Fibroblast of villous mesenchyme (primary cell): ENCODE data around the gene CCNC. TPM values are rescaled to one million over a fixed set of nuclear protein-coding genes. Genes with fewer than 3 reads are reported as not detected.

Experiments
- DNase-seq: peaks from one replicate; pipeline ENCODE4 v3.0.0-alpha.2; 2010; ENCODE audit warnings: low read depth
- H3K4me3 ChIP-seq: 2 replicates; pipeline ENCODE4 v1.5.1; 2011; ENCODE audit warnings: low read depth, mild to moderate bottlenecking, low read length
- CTCF ChIP-seq: IDR thresholded peaks from 2 replicates; pipeline ENCODE4 v1.5.1; 2012; ENCODE audit warnings: low read depth, mild to moderate bottlenecking, low read length; ENCODE audit not compliant: insufficient read depth
- total RNA-seq: library from RNA; depleted of rRNA; stranded (reverse); fragments of >200 nt; gene quantifications from 2 replicates; pipeline ENCODE4 v1.2.3, GENCODE V29; 2012

The CCNC gene
- total RNA-seq, 1 donor, result 93.7 TPM

- no peak for TF ChIP-seq CTCF
- no peak overlapping the region for H3K4me3 ChIP-seq
- no peak for DNase-seq
Observed at GRCh38 chr6:99563056-99563723, 5.3 kb downstream of the CCNC start.

DNA sequence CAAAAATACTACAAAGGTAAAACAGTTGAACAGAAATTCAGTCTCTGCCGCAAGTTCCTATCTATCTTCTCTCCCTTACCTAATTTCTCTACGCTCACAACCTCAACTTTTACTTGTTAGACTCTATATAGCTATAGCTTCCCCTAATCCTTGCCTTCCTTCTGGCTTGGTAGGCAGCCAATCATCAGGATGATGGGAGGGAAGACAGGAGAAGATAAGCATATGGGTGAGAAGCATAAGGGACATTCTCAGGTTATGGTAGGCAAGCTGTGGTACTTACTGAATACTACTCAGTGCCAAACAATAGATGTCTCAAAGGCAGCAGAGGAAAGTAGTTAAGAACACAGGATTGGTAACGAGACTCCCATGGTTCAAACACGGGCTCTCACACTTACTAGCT lies 7.8 kb downstream of the CCNC start:
- no peak for DNase-seq
- no peak for TF ChIP-seq CTCF
- no peak overlapping the region for H3K4me3 ChIP-seq

DNA sequence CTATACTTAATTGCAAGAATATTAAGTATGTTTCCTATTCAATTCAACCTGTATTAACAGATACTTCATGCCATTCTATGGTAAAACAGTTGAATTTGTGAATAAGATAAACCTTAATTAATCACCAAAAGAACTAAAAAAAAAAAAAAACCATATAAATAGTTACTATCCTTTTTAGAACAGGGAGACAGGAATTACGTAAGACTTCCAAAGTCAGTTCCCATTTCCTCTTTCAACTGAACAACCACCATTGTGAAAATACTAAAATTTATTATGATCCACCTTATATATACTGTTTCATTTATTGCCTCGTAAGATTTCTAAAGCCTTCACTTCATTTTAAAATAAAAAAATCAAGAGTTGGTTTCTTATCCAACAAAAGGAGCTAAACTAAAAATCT lies 9.4 kb downstream of the CCNC start:
- no peak overlapping the region for H3K4me3 ChIP-seq
- TF ChIP-seq CTCF, result no peak
- DNase-seq, result no peak

- H3K4me3 ChIP-seq, result no peak overlapping the region
- no peak for TF ChIP-seq CTCF
- no peak for DNase-seq
Observed at GRCh38 chr6:99553888-99554287, 14.6 kb downstream of the CCNC start.

DNA sequence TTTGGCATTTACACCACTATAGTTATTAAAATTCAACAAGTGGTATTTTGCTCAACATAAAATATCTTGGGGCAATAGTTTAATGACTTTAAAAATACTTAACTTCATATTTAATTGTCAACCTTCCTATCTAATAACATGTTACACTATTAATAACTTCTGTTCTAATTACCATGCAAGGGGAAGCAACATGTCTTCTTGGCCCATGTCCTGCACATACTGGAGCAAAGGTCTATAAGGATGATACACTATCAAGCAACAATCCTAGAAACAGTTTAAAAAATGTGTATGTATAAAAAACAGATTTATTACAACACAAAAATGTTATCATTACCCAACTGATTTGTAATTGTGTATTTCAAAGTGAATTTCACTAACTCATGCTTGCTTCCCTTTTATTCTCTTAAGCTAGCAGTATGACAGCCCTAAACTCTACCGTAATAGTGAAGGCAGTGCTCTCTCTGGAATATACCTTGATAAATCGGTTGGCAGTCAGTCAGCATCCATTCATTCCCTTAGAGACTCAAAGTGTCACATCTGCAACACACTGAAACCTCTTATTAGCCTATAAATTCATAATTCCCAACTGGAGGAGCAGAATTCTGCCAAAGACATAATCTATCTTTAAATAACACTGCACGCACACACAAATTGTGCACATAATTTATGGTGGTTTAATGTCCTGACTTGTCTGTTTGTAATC lies 18.3 kb downstream of the CCNC start:
- H3K4me3 ChIP-seq, result no peak overlapping the region
- no peak for TF ChIP-seq CTCF
- DNase-seq, result no peak

GRCh38 chr6:99548706-99549105 lies 19.8 kb downstream of the CCNC start:
- TF ChIP-seq CTCF, result no peak
- no peak overlapping the region for H3K4me3 ChIP-seq
- no peak for DNase-seq
